HG03095 (cell line): ENCODE results near the gene RORC.
A peak's percentile ranks its signal among the peaks of the same experiment; 100 is the strongest.
"Not testable (repeated sequence)": the region's sequence is repeated elsewhere in the genome, so short reads cannot be mapped to it uniquely, and the experiment has no call there.

Experiments
- ATAC-seq: cut with Tn5 transposase; IDR thresholded peaks from one replicate; pipeline ENCODE4 v1.9.1; 2021; ENCODE audit warnings: moderate library complexity; ENCODE audit not compliant: unreplicated experiment

The RORC gene

DNA sequence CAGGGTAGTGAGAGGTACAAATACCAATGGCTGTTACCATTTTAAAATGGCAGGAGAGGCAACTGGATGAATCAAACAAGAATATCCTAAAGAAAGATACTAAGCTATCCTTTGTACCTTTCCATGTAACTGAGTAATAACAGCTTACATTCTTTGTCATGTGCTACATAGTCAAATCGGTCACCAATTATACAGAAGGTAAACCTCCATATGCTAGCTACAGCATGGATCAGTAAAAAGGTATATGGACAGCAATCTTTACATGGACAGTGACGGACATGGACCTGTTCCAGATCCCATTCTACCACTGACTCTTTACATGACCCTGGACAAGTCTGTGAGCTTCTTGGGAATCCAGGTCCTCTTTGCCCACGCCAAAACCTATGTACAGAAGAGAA lies 54.9 kb downstream of the RORC start:
- ATAC-seq = no peak

DNA sequence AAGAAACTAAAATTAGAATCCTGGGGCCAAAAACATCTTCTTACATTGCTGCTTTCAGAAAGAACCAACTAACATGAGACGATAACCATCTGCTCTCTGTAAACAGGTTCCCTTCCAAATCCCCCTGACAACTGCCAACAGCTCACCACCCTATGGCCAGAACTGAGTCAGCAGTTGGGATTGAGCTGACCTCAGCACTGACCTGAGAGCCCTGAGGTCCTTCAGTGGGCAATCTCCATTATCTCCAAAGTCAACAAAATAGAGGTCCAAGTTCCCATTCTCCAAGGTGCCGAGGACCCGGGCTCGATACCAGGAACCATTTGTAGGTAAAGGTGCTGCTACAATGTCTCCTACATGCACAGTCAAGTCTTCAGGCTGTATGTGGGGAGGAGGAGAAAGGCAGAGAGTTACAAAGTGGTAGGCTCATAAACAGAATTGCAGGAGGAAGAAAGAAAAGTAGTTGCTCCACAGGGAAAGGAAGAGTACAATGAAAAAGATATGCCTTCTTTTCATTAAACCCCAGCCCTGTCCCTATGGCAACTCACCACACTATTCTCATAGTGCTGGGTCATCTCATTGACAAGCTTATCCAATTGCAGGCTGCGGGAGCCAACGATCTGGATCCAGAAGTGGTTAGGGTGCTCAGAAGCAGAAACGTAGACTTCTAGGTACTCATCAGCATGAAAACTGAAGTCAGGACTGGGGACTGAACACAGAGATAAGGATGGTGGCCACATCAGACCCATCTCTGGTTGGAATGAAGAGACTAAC lies 55.5 kb downstream of the RORC start:
- ATAC-seq = no peak

DNA sequence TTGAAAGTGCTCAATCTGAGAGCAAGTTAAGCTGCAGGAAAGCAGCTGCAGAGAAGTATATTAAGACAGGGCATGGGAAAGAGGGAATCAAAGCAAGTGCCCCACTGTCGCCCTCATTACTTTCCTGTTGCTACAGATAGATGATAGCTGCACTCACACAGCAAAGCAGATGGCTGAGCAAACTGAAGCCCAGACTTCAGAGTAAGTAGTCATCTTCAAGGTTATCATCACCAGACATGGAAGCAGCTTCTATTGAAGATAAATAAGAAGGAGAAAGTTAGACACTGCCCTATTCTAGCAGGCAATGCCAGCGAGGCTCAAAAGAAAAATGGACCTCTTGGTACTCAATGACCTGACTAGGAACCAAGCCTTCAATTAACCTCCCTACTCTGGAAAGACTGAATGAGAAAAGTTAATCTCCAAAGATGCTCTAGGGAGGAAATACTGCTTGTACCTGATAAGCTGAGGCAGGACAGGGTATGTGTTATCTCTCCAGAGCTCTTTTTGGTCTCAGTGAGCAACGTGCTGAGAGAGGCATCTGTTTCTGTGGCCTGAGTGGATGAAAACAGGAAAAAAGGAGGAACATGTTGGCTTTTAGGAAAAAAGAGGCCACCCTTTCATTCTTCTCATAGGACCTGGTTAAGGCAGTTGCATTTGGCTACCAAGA lies 57.2 kb downstream of the RORC start:
- ATAC-seq = no peak

DNA sequence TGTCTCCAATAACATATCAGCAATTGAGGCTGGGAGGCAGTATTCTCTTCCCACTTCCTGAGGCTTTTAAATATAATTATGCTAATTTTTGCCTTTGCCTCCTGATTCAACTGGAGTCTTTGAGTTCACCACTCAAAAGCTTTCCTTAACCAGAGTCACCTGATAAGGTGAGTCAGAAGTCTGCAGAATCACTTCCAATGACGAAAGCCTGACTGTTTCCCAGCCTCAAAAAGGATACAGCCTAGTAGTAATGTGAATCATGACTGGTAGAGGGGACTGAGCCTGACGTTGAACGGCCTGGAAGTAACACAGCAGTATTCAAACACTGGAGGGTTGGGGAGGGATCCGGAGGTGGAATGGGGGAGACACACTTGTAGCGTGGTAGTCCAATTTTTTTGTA lies 57.9 kb downstream of the RORC start:
- ATAC-seq = no peak

DNA sequence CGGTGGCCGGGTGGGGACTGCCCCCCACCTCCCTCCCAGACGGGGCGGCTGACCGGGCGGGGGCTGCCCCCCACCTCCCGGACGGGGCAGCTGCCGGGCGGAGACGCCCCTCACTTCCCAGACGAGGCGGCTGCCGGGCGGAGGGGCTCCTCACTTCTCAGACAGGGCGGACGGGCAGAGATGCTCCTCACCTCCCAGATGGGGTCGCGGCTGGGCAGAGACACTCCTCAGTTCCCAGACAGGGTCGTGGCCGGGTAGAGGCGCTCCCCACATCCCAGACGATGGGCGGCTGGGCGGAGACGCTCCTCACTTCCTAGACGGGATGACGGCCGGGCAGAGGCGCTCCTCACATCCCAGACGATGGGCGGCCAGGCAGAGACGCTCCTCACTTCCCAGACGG lies 62.3 kb downstream of the RORC start:
- ATAC-seq = not testable (repeated sequence)

DNA sequence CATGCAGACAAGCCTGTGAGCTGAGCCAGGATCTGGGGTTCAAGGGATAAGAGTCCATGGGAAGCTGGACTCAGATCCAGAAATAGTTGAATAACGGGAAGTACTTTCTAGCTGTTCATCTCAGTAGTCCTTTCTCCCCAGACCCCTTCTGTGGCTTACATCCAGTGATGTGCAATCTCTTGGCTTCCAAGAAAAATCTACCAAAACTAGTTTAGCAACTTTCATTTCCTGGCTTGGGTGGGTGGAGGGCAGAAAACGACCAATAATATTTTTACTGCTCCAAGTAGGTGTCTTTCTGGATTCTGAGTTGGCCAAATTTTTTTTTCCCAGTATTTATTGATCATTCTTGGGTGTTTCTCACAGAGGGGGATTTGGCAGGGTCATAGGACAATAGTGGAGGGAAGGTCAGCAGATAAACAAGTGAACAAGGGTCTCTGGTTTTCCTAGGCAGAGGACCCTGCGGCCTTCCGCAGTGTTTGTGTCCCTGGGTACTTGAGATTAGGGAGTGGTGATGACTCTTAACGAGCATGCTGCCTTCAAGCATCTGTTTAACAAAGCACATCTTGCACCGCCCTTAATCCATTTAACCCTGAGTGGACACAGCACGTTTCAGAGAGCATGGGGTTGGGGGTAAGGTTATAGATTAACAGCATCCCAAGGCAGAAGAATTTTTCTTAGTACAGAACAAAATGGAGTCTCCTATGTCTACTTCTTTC lies 63.1 kb downstream of the RORC start:
- not testable (repeated sequence) for ATAC-seq

DNA sequence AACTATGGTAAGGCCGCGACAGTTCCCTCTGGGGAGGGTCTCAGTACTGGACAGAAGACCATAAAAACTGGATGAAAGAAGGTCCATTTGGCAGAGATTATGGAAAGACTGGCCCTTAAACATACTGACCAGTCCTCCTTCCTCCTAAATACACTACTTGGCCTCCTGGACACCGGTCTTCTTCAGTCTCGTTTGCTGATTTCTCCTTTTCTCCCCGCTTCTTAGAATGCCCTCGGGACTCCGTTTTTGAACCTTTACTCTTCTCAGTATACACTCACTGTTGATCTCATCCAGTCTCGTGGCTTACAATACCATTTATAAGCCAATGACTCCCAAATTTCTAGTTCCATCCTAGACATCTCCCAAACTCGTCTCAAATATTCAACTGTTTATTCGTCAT lies 67.6 kb downstream of the RORC start:
- no peak for ATAC-seq

DNA sequence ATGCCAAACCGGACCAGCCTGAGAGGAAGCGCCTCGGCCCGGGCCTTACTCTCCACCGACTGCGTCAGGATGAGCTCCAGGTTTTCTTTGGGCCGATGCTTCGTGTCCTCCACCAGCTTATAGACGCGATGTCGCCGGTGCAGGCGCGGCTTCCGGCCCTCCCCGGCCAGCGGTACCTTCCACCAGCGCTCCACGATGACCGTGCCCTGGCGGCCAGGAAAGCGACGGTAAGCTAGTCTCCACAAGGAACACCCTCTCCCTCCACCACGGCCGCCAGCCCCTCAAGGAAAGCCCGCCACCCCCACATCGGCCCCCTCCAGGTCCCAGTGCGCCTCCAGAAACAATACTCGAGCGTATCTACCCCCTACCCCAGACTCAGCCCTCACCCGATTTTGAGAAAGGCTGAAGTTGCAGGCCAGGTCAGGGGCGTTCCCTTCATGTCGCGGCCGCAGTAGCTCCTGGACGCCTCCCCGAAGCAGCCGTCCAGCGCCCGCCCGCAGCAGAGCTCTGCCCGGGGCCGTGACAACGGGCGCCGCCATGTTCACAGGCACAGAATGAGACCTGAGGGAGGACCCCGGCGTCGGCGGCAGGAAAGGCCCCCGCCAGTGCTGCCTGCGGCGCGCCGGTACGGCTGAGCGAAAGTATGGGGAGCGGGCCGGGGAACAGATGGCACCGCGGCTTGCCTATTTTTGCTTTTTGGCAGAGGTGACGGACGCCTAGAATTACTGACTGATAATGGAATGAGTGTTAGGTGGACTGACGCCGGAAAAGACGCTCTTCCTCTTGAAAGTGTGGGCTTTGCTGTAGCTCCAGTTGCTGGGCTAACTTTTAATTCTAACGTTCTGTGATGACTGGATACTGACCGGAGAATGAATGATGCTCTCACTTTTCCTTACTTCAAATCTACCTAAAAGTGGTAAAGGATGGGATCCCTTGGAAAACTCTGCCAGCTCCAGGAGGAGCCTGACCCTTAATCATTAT lies 68.4 kb downstream of the RORC start, which contains the start of gene MRPL9:
MRPL9 (minus strand) TSS at position 556 of the 981 bp plus-strand sequence; CDS start at position 539, 17 bp downstream.
- ATAC-seq = peak; percentile 94

DNA sequence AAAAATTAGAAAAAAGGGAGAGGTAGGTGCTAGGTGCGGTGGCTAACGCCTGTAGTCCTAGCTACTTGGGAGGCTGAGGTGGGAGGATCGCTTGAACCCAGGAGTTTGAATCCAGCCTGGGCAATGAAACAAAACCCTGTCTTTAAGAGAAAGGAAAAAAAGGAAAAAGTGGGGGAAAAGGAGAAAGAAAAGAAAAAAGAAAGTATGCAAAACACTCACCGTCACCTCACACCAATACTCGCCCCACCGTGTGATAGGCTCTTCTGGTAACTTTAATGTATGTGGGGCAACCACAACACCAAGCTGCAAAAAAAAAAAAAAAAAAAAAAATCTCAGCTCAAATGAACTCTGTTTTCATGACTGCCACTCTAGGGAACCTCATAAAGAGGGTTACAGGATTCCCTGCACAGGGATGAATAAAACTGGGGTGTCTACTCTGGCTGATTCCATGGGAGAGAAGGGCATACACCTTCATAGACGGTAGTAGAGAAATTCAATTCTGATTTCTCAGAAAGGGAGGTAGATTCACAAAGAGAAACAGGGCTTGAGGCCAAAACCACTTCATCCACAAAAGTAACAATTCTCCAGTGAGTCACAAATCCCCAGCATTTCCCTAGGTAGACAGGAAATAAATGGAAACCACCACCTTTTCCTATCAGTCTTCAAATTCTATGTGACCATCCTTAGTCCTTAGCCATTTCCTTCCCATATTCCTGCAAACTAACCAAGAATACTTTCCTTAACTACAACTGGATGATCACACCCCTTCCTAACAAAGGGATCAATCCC lies 70.8 kb downstream of the RORC start:
- ATAC-seq = no peak

DNA sequence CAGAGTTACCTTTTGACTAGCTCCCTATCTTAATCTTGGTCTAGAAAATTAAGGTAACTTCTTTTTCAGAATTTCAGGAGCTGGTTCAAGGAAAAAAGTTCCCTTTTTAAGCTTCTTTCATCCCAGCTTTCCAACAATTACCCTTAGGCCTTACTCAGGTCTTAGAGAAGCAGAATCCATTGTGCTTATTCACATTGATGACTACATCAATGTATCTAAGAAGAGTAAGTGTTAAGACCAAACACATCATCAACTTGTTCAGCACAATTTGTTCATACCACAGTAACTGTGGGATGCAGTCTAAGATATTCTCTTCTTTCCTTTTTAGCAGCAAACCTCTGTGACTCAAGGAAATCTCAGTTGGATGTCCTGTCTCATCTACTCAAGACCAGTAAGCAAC lies 72.4 kb downstream of the RORC start:
- ATAC-seq = no peak

DNA sequence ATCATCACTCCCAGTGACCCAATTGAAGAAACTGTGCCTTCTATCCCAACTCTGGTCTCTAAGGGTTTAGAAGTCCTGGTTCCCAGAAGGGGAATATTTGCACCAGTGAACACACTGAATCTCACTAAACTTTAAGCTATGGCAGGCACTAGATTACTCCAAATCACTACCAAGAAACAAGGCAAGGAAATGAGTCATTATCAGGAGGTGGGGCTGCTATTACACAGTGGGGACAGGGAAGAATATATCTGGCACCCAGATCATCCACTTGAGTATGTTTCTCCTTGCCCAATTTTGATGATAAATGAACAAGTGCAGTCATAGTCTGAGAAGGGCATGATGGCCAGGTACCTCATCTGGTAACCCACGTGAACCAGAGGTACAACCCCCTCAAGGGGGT lies 75.3 kb downstream of the RORC start:
- ATAC-seq = no peak
